HCT116 (cell line): ENCODE measurements around the gene COPE. TPM values are rescaled to one million over a fixed set of nuclear protein-coding genes. Genes with fewer than 3 reads are reported as not detected.

ENCODE experiments used
- ATAC-seq: fragments of 200-7000 bp; cut with Tn5 transposase; 2 replicates; pipeline ENCODE4 v1.9.1; 2020; ENCODE audit warnings: mild to moderate bottlenecking, moderate library complexity
- BruUV-seq: library from RNA; stranded (reverse); fragments of 400-500 nt; replicated peaks from 2 replicates; lab custom pipeline; 2021; lab: Mats Ljungman, UMichigan
- CTCF ChIA-PET: fragments of 300-600 bp; sonication (Branson Sonifier 250); formaldehyde crosslinking; loops from one replicate; lab custom pipeline; 2021; ENCODE audit warnings: antibody characterized with exemption; lab: Charles Lee
- POLR2A ChIA-PET: fragments of 300-600, 350-600 bp; sonication (Branson Sonifier 250); formaldehyde crosslinking; loops from one replicate; lab custom pipeline; 2021; ENCODE audit warnings: antibody characterized with exemption; lab: Charles Lee
- RAD21 ChIA-PET, 2 experiments: fragments of 300-600 bp; sonication (Branson Sonifier 250); formaldehyde crosslinking; loops; one replicate each; lab custom pipeline; 2023; ENCODE audit warnings: low total read pairs in 2 of 2; ENCODE audit not compliant: uncharacterized antibody in 2 of 2, unreplicated experiment in 2 of 2, low non-redundant PET in 1 of 2; lab: Charles Lee
- DNase-seq: peaks from one replicate; pipeline ENCODE4 v3.0.0-alpha.2; 2010; ENCODE audit warnings: low read depth, low spot score
- H2AFZ ChIP-seq: fragments of 200-600 bp; shearing (Covaris generic), sonication (generic); 2 replicates; pipeline ENCODE4 v1.6.1; 2017; ENCODE audit warnings: low read depth, mixed run types, mixed read lengths, antibody characterized with exemption, low read length; ENCODE audit not compliant: poor library complexity, severe bottlenecking
- H3K27ac ChIP-seq: 2 replicates; pipeline ENCODE4 v1.5.1; 2012; ENCODE audit warnings: low read depth, low read length
- H3K27me3 ChIP-seq: fragments of 200-600 bp; sonication (generic); 2 replicates; pipeline ENCODE4 v1.6.1; 2016; ENCODE audit warnings: mixed run types, low read length, mixed read lengths; ENCODE audit not compliant: insufficient read depth
- H3K36me3 ChIP-seq, 2 experiments: fragments of 200-500 bp in 1 of 2; fragments of 200-600 bp in 1 of 2; sonication (Bioruptor generic) in 1 of 2; sonication (generic) in 1 of 2; 2 replicates each; pipeline versions ENCODE4 v1.5.1 to v1.6.1; 2014 to 2016; ENCODE audit warnings: low read length in 2 of 2, inconsistent platforms in 1 of 2, mixed read lengths in 1 of 2, mixed run types in 1 of 2; ENCODE audit not compliant: insufficient read depth in 2 of 2, control insufficient read depth in 1 of 2
- H3K4me1 ChIP-seq, 2 experiments: fragments of 200-600 bp in 1 of 2; sonication (generic) in 1 of 2; 2 replicates each; pipeline versions ENCODE4 v1.5.1 to v1.6.1; 2012 to 2017; ENCODE audit warnings: low read length in 2 of 2, inconsistent platforms in 1 of 2, mild to moderate bottlenecking in 1 of 2, mixed read lengths in 1 of 2, mixed run types in 1 of 2, moderate library complexity in 1 of 2; ENCODE audit not compliant: insufficient read depth in 2 of 2, control insufficient read depth in 1 of 2
- H3K4me2 ChIP-seq: fragments of 200-600 bp; sonication (generic); 2 replicates; pipeline ENCODE4 v1.6.1; 2017; ENCODE audit warnings: mixed run types, low read length, mixed read lengths
- H3K4me3 ChIP-seq, 2 experiments: fragments of 200-600 bp in 1 of 2; sonication (generic) in 1 of 2; replicated peaks in 1 of 2; 2 replicates each; pipeline ENCODE4 v1.5.1; 2011 to 2016; ENCODE audit warnings: low read length in 2 of 2, control low read depth in 1 of 2, low read depth in 1 of 2, mild to moderate bottlenecking in 1 of 2, mixed read lengths in 1 of 2, mixed run types in 1 of 2
- H3K79me2 ChIP-seq: fragments of 200-600 bp; sonication (generic); 2 replicates; pipeline ENCODE4 v1.6.1; 2017; ENCODE audit warnings: mild to moderate bottlenecking, mixed run types, low read length, moderate library complexity, mixed read lengths; ENCODE audit not compliant: insufficient read depth
- H3K9ac ChIP-seq: fragments of 200-600 bp; sonication (generic); 2 replicates; pipeline ENCODE4 v1.6.1; 2016; ENCODE audit warnings: low read length, mixed read lengths
- H3K9me2 ChIP-seq: fragments of 200-600 bp; sonication (generic), shearing (Covaris generic); 2 replicates; pipeline ENCODE4 v1.6.1; 2017; ENCODE audit warnings: mixed run types, mild to moderate bottlenecking, moderate library complexity; ENCODE audit not compliant: insufficient read depth
- H3K9me3 ChIP-seq, 2 experiments: fragments of 200-500 bp in 1 of 2; fragments of 200-600 bp in 1 of 2; sonication (Bioruptor generic) in 1 of 2; sonication (generic) in 1 of 2; 2 replicates each; pipeline ENCODE4 v1.6.1; 2014 to 2017; ENCODE audit warnings: low read length in 2 of 2, mixed read lengths in 2 of 2, inconsistent platforms in 1 of 2, low read depth in 1 of 2, mild to moderate bottlenecking in 1 of 2, mixed run types in 1 of 2, moderate library complexity in 1 of 2; ENCODE audit not compliant: control insufficient read depth in 1 of 2, insufficient read depth in 1 of 2
- H4K20me1 ChIP-seq: fragments of 200-600 bp; sonication (generic), shearing (Covaris generic); 2 replicates; pipeline ENCODE4 v1.6.1; 2017; ENCODE audit warnings: mixed run types, mild to moderate bottlenecking, moderate library complexity; ENCODE audit not compliant: insufficient read depth
- CBX3 ChIP-seq: IDR thresholded peaks from 2 replicates; pipeline ENCODE4 v1.6.1; 2012; ENCODE audit warnings: low read depth
- CEBPB ChIP-seq: IDR thresholded peaks from 2 replicates; pipeline ENCODE4 v1.6.1; 2012; ENCODE audit warnings: low read depth
- EGR1 ChIP-seq: IDR thresholded peaks from 2 replicates; pipeline ENCODE4 v1.6.1; 2012; ENCODE audit warnings: low read depth
- ELF1 ChIP-seq: IDR thresholded peaks from 2 replicates; pipeline ENCODE4 v1.6.1; 2012; ENCODE audit warnings: low read depth, borderline replicate concordance
- EZH2 ChIP-seq: fragments of 200-600 bp; sonication (generic); IDR thresholded peaks from 2 replicates; pipeline ENCODE4 v1.6.1; 2017; ENCODE audit warnings: antibody characterized with exemption, mixed run types
- EZH2phosphoT487 ChIP-seq: fragments of 200-600 bp; IDR thresholded peaks from 2 replicates; pipeline ENCODE4 v1.6.1; 2018; ENCODE audit warnings: antibody characterized with exemption, borderline replicate concordance
- JUND ChIP-seq: IDR thresholded peaks from 2 replicates; pipeline ENCODE4 v1.6.1; 2012
- TCF7L2 ChIP-seq: IDR thresholded peaks from 2 replicates; pipeline ENCODE4 v1.7.0; 2011; ENCODE audit warnings: borderline replicate concordance, inconsistent platforms; ENCODE audit not compliant: insufficient read depth, insufficient read length; ENCODE audit errors: extremely low read depth
- YY1 ChIP-seq: IDR thresholded peaks from 2 replicates; pipeline ENCODE4 v1.6.1; 2011; ENCODE audit warnings: low read length, low read depth, moderate library complexity, mild to moderate bottlenecking; ENCODE audit not compliant: insufficient replicate concordance; ENCODE audit errors: extremely low read depth
- ZFX ChIP-seq: fragments of 450-650 bp; IDR thresholded peaks from 2 replicates; pipeline ENCODE4 v1.6.1; 2017
- ZNF274 ChIP-seq: fragments of 200-500 bp; sonication (Bioruptor generic); IDR thresholded peaks from 2 replicates; pipeline ENCODE4 v1.6.1; 2014; ENCODE audit warnings: mild to moderate bottlenecking, low read depth, low read length, inconsistent platforms
- intact Hi-C: fragments of 100-400 bp; cut with micrococcal nuclease; formaldehyde crosslinking; loops from 2 replicates; pipeline ENCODE4 v1.10.0; 2022
- total RNA-seq: library from RNA; stranded (reverse); gene quantifications from one replicate; pipeline ENCODE4 v1.2.1, GENCODE V29; 2021; ENCODE audit not compliant: unreplicated experiment
- TF ChIP-seq, protein P1 (sequence below): IDR thresholded peaks from 2 replicates; pipeline ENCODE4 v1.6.1; 2012
- TF ChIP-seq, protein P2 (sequence below), 3 experiments: fragments of 200-600 bp in 1 of 3; sonication (generic) in 1 of 3; IDR thresholded peaks in 2 of 3; conservative IDR thresholded peaks in 1 of 3; 2 replicates each; pipeline ENCODE4 v1.5.1; 2012 to 2017; ENCODE audit warnings: low read depth in 2 of 3, low read length in 2 of 3, antibody characterized with exemption in 1 of 3, borderline replicate concordance in 1 of 3, control low read depth in 1 of 3, mild to moderate bottlenecking in 1 of 3, mixed read lengths in 1 of 3, mixed run types in 1 of 3, moderate library complexity in 1 of 3; ENCODE audit not compliant: insufficient read depth in 1 of 3
- TF ChIP-seq, protein P3 (sequence below): IDR thresholded peaks from 2 replicates; pipeline ENCODE4 v1.6.1; 2012; ENCODE audit warnings: low read depth

The COPE gene
- total RNA-seq, 1 experiment from 2014 or later: 263 TPM

DNA sequence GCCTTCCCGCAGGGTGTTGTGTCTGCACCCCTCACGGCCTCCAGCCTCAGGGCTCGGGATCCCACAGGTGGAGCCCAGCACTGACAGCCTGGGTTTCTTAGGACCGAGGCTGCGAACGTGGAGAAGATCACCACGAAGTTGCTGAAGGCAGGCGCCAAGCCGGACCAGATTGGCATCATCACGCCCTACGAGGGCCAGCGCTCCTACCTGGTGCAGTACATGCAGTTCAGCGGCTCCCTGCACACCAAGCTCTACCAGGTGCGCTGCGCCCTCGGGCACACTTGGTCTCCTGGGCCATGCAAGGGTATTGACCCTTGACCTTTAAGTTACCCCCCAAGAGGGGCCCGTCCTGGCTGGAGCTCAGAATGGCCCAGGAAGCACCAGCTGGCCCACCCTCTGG, 58.5 kb downstream of the COPE start:
- peaks cover 65 to 82% of the 10 kb centered on the region in 2 experiments for H3K36me3 ChIP-seq
- TF ChIP-seq, protein P1, sequence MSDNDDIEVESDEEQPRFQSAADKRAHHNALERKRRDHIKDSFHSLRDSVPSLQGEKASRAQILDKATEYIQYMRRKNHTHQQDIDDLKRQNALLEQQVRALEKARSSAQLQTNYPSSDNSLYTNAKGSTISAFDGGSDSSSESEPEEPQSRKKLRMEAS: no peak
- TF ChIP-seq EZH2: no peak
- no peak for TF ChIP-seq CEBPB
- TF ChIP-seq, all 23 proteins: peak for 0

DNA sequence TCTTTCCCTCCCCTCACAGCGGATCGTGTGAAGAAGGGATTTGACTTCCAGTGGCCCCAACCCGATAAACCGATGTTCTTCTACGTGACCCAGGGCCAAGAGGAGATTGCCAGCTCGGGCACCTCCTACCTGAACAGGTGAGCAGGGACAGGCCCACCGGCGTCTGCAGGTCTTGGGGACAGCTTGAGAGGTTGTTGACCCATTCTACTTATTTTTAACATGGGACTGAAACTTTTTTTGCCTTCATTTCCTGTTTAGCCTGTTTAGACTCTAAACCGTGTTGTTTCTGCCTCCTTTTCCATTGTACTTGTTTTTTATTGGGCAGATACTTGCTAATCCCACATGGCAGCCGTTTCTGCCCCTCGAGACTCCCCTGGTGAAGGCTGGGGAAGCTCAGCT, 58.9 kb downstream of the COPE start:
- H3K4me1 ChIP-seq: no peaks in the 10 kb centered on the region; a peak in 1 of 4 replicates
- no peaks in the 10 kb centered on the region for H3K9me2 ChIP-seq
- no TSS peak for BruUV-seq
- POLR2A ChIA-PET: no interaction called here
- CTCF ChIA-PET: no interaction called here
- H3K79me2 ChIP-seq: peaks cover 39% of the 10 kb centered on the region; the same call in 1 of the 2 replicates
- H3K4me3 ChIP-seq: no peak overlapping the region
- H3K27ac ChIP-seq: no peak overlapping the region
- RAD21 ChIA-PET: no interaction called here
- ATAC-seq (no peak), DNase-seq (no peak)
- no peaks in the 10 kb centered on the region for H3K27me3 ChIP-seq
- no peak overlapping the region for H3K9ac ChIP-seq
- intact Hi-C loops: no loop called here
- no peak overlapping the region for H3K4me2 ChIP-seq
- no peak overlapping the region for H2AFZ ChIP-seq
- H3K9me3 ChIP-seq: no peaks in the 10 kb centered on the region
- H3K36me3 ChIP-seq: peaks cover 67 to 79% of the 10 kb centered on the region in 2 experiments
- H4K20me1 ChIP-seq: no peaks in the 10 kb centered on the region
- TF ChIP-seq EGR1: no peak
- no peak for TF ChIP-seq ZFX
- TF ChIP-seq, protein P2, sequence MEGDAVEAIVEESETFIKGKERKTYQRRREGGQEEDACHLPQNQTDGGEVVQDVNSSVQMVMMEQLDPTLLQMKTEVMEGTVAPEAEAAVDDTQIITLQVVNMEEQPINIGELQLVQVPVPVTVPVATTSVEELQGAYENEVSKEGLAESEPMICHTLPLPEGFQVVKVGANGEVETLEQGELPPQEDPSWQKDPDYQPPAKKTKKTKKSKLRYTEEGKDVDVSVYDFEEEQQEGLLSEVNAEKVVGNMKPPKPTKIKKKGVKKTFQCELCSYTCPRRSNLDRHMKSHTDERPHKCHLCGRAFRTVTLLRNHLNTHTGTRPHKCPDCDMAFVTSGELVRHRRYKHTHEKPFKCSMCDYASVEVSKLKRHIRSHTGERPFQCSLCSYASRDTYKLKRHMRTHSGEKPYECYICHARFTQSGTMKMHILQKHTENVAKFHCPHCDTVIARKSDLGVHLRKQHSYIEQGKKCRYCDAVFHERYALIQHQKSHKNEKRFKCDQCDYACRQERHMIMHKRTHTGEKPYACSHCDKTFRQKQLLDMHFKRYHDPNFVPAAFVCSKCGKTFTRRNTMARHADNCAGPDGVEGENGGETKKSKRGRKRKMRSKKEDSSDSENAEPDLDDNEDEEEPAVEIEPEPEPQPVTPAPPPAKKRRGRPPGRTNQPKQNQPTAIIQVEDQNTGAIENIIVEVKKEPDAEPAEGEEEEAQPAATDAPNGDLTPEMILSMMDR (IDR thresholded peaks at IDR 0.05 in 2 of 3, conservative IDR thresholded peaks at IDR 0.05 in 1 of 3; ENCODE audit: borderline replicate concordance in 1 of 3, insufficient read depth in 1 of 3, low read depth in 2 of 3, low read length in 2 of 3): no peak
- TF ChIP-seq, protein P1: no peak
- no peak for TF ChIP-seq TCF7L2
- TF ChIP-seq ELF1: no peak
- TF ChIP-seq, protein P3, sequence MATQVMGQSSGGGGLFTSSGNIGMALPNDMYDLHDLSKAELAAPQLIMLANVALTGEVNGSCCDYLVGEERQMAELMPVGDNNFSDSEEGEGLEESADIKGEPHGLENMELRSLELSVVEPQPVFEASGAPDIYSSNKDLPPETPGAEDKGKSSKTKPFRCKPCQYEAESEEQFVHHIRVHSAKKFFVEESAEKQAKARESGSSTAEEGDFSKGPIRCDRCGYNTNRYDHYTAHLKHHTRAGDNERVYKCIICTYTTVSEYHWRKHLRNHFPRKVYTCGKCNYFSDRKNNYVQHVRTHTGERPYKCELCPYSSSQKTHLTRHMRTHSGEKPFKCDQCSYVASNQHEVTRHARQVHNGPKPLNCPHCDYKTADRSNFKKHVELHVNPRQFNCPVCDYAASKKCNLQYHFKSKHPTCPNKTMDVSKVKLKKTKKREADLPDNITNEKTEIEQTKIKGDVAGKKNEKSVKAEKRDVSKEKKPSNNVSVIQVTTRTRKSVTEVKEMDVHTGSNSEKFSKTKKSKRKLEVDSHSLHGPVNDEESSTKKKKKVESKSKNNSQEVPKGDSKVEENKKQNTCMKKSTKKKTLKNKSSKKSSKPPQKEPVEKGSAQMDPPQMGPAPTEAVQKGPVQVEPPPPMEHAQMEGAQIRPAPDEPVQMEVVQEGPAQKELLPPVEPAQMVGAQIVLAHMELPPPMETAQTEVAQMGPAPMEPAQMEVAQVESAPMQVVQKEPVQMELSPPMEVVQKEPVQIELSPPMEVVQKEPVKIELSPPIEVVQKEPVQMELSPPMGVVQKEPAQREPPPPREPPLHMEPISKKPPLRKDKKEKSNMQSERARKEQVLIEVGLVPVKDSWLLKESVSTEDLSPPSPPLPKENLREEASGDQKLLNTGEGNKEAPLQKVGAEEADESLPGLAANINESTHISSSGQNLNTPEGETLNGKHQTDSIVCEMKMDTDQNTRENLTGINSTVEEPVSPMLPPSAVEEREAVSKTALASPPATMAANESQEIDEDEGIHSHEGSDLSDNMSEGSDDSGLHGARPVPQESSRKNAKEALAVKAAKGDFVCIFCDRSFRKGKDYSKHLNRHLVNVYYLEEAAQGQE: no peak
- TF ChIP-seq CBX3: no peak
- TF ChIP-seq ZNF274: no peak
- no peak for TF ChIP-seq JUND
- TF ChIP-seq YY1: no peak
- no peak for TF ChIP-seq EZH2phosphoT487

More for the DNA sequence above, 58.5 kb downstream of the COPE start:
- ChIA-PET RAD21 (no interaction called here), POLR2A (interaction anchor here (0.6 kb wide), 1 partner anchor 187 kb away, joined by 3 read pairs; no protein-coding TSS in a partner anchor), CTCF (no interaction called here)
- no peak overlapping the region for H3K9ac ChIP-seq
- H3K9me3 ChIP-seq: no peaks in the 10 kb centered on the region
- H3K27ac ChIP-seq: no peak overlapping the region
- no peaks in the 10 kb centered on the region for H3K27me3 ChIP-seq
- ATAC-seq: no peak
- H3K4me3 ChIP-seq: no peak overlapping the region
- no peak overlapping the region for H2AFZ ChIP-seq
- H4K20me1 ChIP-seq: no peaks in the 10 kb centered on the region
- peaks cover 38% of the 10 kb centered on the region; the same call in 1 of the 2 replicates for H3K79me2 ChIP-seq
- intact Hi-C loops: no loop called here
- no peak for DNase-seq
- no peaks in the 10 kb centered on the region for H3K9me2 ChIP-seq
- H3K4me2 ChIP-seq: no peak overlapping the region
- H3K4me1 ChIP-seq: no peaks in the 10 kb centered on the region; a peak in 1 of 4 replicates
- BruUV-seq: no TSS peak
